Nephron (organoid): ENCODE measurements around the gene LSP1.

ENCODE experiments used
- H3K27ac Mint-ChIP-seq, 3 experiments: 2 replicates each; pipeline ENCODE4 v1.8.0; 2020; ENCODE audit warnings: mixed read lengths in 3 of 3, mild to moderate bottlenecking in 2 of 3, moderate library complexity in 1 of 3
- H3K27me3 Mint-ChIP-seq: 2 replicates; pipeline ENCODE4 v1.8.0; 2021; ENCODE audit warnings: low read depth, mild to moderate bottlenecking, moderate library complexity, mixed read lengths
- H3K36me3 Mint-ChIP-seq: 2 replicates; pipeline ENCODE4 v1.8.0; 2020; ENCODE audit warnings: low read depth, mixed read lengths
- H3K4me1 Mint-ChIP-seq: 2 replicates; pipeline ENCODE4 v1.8.0; 2020; ENCODE audit warnings: mixed read lengths
- H3K4me3 Mint-ChIP-seq, 3 experiments: 2 replicates each; pipeline ENCODE4 v1.8.0; 2020; ENCODE audit warnings: mild to moderate bottlenecking in 3 of 3, mixed read lengths in 3 of 3, moderate library complexity in 2 of 3
- H3K9me3 Mint-ChIP-seq: 2 replicates; pipeline ENCODE4 v1.8.0; 2020; ENCODE audit warnings: mixed read lengths
- CTCF ChIP-seq, 3 experiments: fragments of 200-600 bp; sonication (generic); IDR thresholded peaks; one replicate each; pipeline ENCODE4 v1.5.0; 2021; ENCODE audit warnings: antibody characterized with exemption in 3 of 3; ENCODE audit not compliant: unreplicated experiment in 3 of 3

Gene LSP1

GRCh38 chr11:1854949-1855885 lies 2.3 kb downstream of the LSP1 start:
- no peak overlapping the region for H3K27ac Mint-ChIP-seq
- no peaks in the 10 kb centered on the region for H3K27me3 Mint-ChIP-seq
- no peaks in the 10 kb centered on the region for H3K36me3 Mint-ChIP-seq
- peaks cover 4% of the 10 kb centered on the region for H3K4me1 Mint-ChIP-seq
- no peaks in the 10 kb centered on the region for H3K9me3 Mint-ChIP-seq
- no peak overlapping the region for H3K4me3 Mint-ChIP-seq
- no peak for TF ChIP-seq CTCF (IDR thresholded peaks at IDR 0.05; ENCODE audit: unreplicated experiment in 3 of 3)

GRCh38 chr11:1855886-1856265 lies 3.0 kb downstream of the LSP1 start:
- Mint-ChIP-seq H3K4me3 (no peak overlapping the region), H3K36me3 (no peaks in the 10 kb centered on the region), H3K27me3 (no peaks in the 10 kb centered on the region), H3K9me3 (no peaks in the 10 kb centered on the region), H3K4me1 (peaks cover under 1% of the 10 kb centered on the region), H3K27ac (no peak overlapping the region)
- no peak for TF ChIP-seq CTCF (IDR thresholded peaks at IDR 0.05; ENCODE audit: unreplicated experiment in 3 of 3)

- H3K9me3 Mint-ChIP-seq = no peaks in the 10 kb centered on the region
- TF ChIP-seq CTCF (IDR thresholded peaks at IDR 0.05; ENCODE audit: unreplicated experiment in 3 of 3) = no peak
- no peak overlapping the region for H3K4me3 Mint-ChIP-seq
- H3K4me1 Mint-ChIP-seq = no peaks in the 10 kb centered on the region
- no peaks in the 10 kb centered on the region for H3K27me3 Mint-ChIP-seq
- H3K36me3 Mint-ChIP-seq = no peaks in the 10 kb centered on the region
- no peak overlapping the region for H3K27ac Mint-ChIP-seq
Observed at GRCh38 chr11:1856306-1857005, 3.6 kb downstream of the LSP1 start.

GRCh38 chr11:1857064-1857463 lies 4.2 kb downstream of the LSP1 start:
- H3K4me1 Mint-ChIP-seq = no peaks in the 10 kb centered on the region
- H3K27me3 Mint-ChIP-seq = no peaks in the 10 kb centered on the region
- no peak for TF ChIP-seq CTCF (IDR thresholded peaks at IDR 0.05; ENCODE audit: unreplicated experiment in 3 of 3)
- H3K9me3 Mint-ChIP-seq = no peaks in the 10 kb centered on the region
- no peak overlapping the region for H3K27ac Mint-ChIP-seq
- no peak overlapping the region for H3K4me3 Mint-ChIP-seq
- no peaks in the 10 kb centered on the region for H3K36me3 Mint-ChIP-seq

GRCh38 chr11:1858154-1858553 lies 5.3 kb downstream of the LSP1 start:
- Mint-ChIP-seq H3K27ac (no peak overlapping the region), H3K9me3 (no peaks in the 10 kb centered on the region)

More at GRCh38 chr11:1858154-1858553, 5.3 kb downstream of the LSP1 start:
- Mint-ChIP-seq H3K4me3 (no peak overlapping the region), H3K27me3 (peaks cover 3% of the 10 kb centered on the region), H3K36me3 (no peaks in the 10 kb centered on the region), H3K4me1 (no peaks in the 10 kb centered on the region)
- no peak for TF ChIP-seq CTCF (IDR thresholded peaks at IDR 0.05; ENCODE audit: unreplicated experiment in 3 of 3)
